ENCODE data around the gene ZNF462.

The ZNF462 gene

DNA sequence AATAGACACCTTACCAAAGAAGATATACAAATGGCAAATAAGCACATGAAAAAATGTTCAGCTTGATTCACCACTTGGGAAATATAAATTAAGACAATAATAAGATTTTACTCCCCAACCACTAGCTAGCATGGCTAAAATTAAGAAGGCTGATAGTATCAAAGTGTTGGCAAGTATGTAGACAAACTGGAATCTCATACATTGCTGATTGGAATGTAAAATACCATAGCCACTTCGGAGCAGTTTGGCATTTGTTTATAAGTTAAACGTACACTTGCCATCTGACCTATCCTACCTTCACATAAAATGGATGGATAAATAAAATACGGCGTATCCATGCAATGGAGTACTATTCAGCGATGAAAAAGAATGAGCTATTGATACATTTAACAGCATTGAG lies 129.2 kb downstream of the ZNF462 start:
- no peak for DNase-seq (ENCODE audit: low spot score)
- no peak overlapping the region for H3K4me3 ChIP-seq (ENCODE audit: severe bottlenecking)
- H3K27me3 ChIP-seq (ENCODE audit: insufficient read depth, poor library complexity, severe bottlenecking): no peaks in the 10 kb centered on the region
- no peaks in the 10 kb centered on the region for H3K9me3 ChIP-seq (ENCODE audit: severe bottlenecking)
- no peaks in the 10 kb centered on the region for H3K4me1 ChIP-seq (ENCODE audit: insufficient read depth, poor library complexity, severe bottlenecking)
- no peak for ATAC-seq (ENCODE audit: low read depth)
- no peak for TF ChIP-seq CTCF (IDR thresholded peaks at IDR 0.05; ENCODE audit: poor library complexity, severe bottlenecking)
- H3K36me3 ChIP-seq (ENCODE audit: low read depth): peaks cover 70% of the 10 kb centered on the region
- no peak overlapping the region for H3K27ac ChIP-seq (ENCODE audit: poor library complexity, severe bottlenecking)

DNA sequence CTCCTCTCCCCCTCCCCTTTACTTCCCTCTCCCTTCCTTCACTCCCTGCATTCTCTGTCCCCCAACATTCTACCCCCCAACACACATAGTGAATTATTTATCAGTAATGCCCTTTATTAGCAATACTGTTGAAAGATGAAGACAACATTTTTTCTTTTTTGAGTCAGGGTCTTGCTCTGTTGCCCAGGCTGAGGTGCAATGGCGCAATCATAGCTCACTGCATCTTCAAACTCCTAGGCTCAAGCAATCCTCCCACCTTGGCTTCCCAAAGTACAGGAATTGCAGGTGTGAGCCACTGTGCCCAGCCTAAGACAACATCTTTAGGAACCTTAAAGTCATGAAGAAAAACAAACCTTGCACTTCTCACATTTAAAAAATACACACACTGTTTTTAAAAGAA lies 130.6 kb downstream of the ZNF462 start:
- no peaks in the 10 kb centered on the region for H3K9me3 ChIP-seq (ENCODE audit: severe bottlenecking)
- H3K4me3 ChIP-seq (ENCODE audit: severe bottlenecking): no peak overlapping the region
- no peaks in the 10 kb centered on the region for H3K4me1 ChIP-seq (ENCODE audit: insufficient read depth, poor library complexity, severe bottlenecking)
- H3K36me3 ChIP-seq (ENCODE audit: low read depth): peaks cover 67% of the 10 kb centered on the region
- no peak for DNase-seq (ENCODE audit: low spot score)
- no peak for ATAC-seq (ENCODE audit: low read depth)
- no peaks in the 10 kb centered on the region for H3K27me3 ChIP-seq (ENCODE audit: insufficient read depth, poor library complexity, severe bottlenecking)
- no peak for TF ChIP-seq CTCF (IDR thresholded peaks at IDR 0.05; ENCODE audit: poor library complexity, severe bottlenecking)
- no peak overlapping the region for H3K27ac ChIP-seq (ENCODE audit: poor library complexity, severe bottlenecking)

DNA sequence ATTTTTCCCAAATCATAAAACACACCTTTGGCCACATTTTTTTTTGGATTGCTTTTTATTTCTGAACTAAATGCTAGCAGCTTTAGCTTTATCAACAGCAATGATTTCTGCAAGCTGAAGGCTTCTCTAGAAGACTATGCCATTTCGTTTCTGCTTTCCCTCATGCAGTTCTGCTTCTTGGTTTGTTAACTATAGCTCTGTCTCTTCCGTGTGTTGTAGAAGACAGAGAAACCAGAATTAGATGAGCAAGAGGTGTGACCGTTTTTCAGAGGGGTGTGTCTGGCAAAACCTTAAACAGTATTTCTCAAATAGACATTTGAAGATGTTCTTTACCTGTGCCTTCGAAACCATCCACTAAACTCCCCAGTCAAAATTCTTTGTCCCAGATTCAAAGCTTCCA lies 131.5 kb downstream of the ZNF462 start:
- H3K36me3 ChIP-seq (ENCODE audit: low read depth): peaks cover 72% of the 10 kb centered on the region
- ATAC-seq (ENCODE audit: low read depth): no peak

DNA sequence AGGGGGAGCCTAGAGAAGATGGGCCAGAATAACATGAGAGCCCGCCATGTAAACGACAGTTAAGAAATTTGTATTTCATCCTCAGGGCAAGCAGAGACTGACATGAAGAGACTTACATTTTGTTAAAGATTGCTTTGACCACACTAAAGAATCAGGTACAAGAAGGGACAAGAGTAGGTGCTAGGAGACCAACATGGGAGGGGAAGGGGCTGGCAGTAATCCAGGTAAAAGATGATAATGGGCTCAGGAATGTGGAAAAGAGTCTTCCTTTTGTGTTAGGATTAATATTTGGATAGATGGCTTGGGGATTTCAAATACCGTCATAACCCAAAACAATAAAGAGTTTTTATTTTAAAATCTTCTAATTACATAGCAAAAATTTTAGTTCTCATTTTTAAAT lies 137.3 kb downstream of the ZNF462 start:
- H3K9me3 ChIP-seq (ENCODE audit: severe bottlenecking): no peaks in the 10 kb centered on the region
- H3K27ac ChIP-seq (ENCODE audit: poor library complexity, severe bottlenecking): no peak overlapping the region
- peaks cover 71% of the 10 kb centered on the region for H3K36me3 ChIP-seq (ENCODE audit: low read depth)
- DNase-seq (ENCODE audit: low spot score): no peak
- H3K4me3 ChIP-seq (ENCODE audit: severe bottlenecking): no peak overlapping the region
- no peaks in the 10 kb centered on the region for H3K27me3 ChIP-seq (ENCODE audit: insufficient read depth, poor library complexity, severe bottlenecking)
- TF ChIP-seq CTCF (IDR thresholded peaks at IDR 0.05; ENCODE audit: poor library complexity, severe bottlenecking): no peak
- peaks cover 11% of the 10 kb centered on the region for H3K4me1 ChIP-seq (ENCODE audit: insufficient read depth, poor library complexity, severe bottlenecking)
- ATAC-seq (ENCODE audit: low read depth): peak; percentile 67; the same call in 2 of the 3 replicates

More for the DNA sequence above, 131.5 kb downstream of the ZNF462 start:
- no peak for TF ChIP-seq CTCF (IDR thresholded peaks at IDR 0.05; ENCODE audit: poor library complexity, severe bottlenecking)
- Histone ChIP-seq H3K27ac (ENCODE audit: poor library complexity, severe bottlenecking) (no peak overlapping the region), H3K27me3 (ENCODE audit: insufficient read depth, poor library complexity, severe bottlenecking) (no peaks in the 10 kb centered on the region), H3K9me3 (ENCODE audit: severe bottlenecking) (no peaks in the 10 kb centered on the region), H3K4me1 (ENCODE audit: insufficient read depth, poor library complexity, severe bottlenecking) (peaks cover 5% of the 10 kb centered on the region), H3K4me3 (ENCODE audit: severe bottlenecking) (no peak overlapping the region)
- no peak for DNase-seq (ENCODE audit: low spot score)

DNA sequence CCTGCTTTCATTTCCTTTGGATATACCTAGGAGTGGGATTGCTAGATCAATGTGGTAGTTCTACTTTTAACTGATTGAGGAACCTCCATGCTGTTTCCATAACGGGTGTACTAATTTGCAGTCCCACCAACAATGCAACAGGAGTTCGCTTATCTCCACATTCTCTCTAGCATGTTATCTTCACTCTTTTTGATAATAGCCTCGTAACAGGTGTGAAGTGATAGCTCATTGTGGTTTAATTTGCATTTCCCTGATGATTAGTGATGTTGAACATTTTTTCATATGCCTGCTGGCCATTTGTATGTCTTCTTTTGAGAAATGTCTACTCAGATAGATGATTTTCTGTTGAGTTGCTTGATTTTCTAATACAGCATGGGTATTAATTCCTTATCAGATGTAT lies 142.2 kb downstream of the ZNF462 start:
- Histone ChIP-seq H3K4me1 (ENCODE audit: insufficient read depth, poor library complexity, severe bottlenecking) (no peaks in the 10 kb centered on the region), H3K9me3 (ENCODE audit: severe bottlenecking) (no peaks in the 10 kb centered on the region), H3K27me3 (ENCODE audit: insufficient read depth, poor library complexity, severe bottlenecking) (no peaks in the 10 kb centered on the region), H3K27ac (ENCODE audit: poor library complexity, severe bottlenecking) (no peak overlapping the region), H3K36me3 (ENCODE audit: low read depth) (peaks cover 61% of the 10 kb centered on the region), H3K4me3 (ENCODE audit: severe bottlenecking) (no peak overlapping the region)
- no peak for TF ChIP-seq CTCF (IDR thresholded peaks at IDR 0.05; ENCODE audit: poor library complexity, severe bottlenecking)
- no peak for ATAC-seq (ENCODE audit: low read depth)
- DNase-seq (ENCODE audit: low spot score): no peak
